SK-N-MC (cell line): ENCODE data around the gene MAT2A.
"Not testable (repeated sequence)": the region's sequence is repeated elsewhere in the genome, so short reads cannot be mapped to it uniquely, and the experiment has no call there.

ENCODE experiments used
- DNase-seq: peaks from one replicate; pipeline ENCODE4 v3.0.0-alpha.2; 2011; ENCODE audit warnings: low read depth, low spot score
- H3K27ac ChIP-seq: fragments of 200-600 bp; sonication (generic); 2 replicates; pipeline ENCODE4 v1.5.1; 2016; ENCODE audit warnings: mixed run types
- H3K36me3 ChIP-seq: fragments of 200-600 bp; sonication (generic); 2 replicates; pipeline ENCODE4 v1.6.1; 2017; ENCODE audit warnings: antibody characterized with exemption, low read length, mixed read lengths; ENCODE audit not compliant: insufficient read depth
- H3K4me3 ChIP-seq: fragments of 200-600 bp; sonication (generic); 2 replicates; pipeline ENCODE4 v1.5.1; 2016
- H3K9ac ChIP-seq: fragments of 200-600 bp; sonication (generic); 2 replicates; pipeline ENCODE4 v1.8.0; 2017; ENCODE audit warnings: mixed run types, mixed read lengths; ENCODE audit not compliant: insufficient read length
- H3K9me3 ChIP-seq: fragments of 200-600 bp; sonication (generic); 2 replicates; pipeline ENCODE4 v1.6.1; 2017; ENCODE audit warnings: low read depth, mild to moderate bottlenecking, antibody characterized with exemption, low read length, moderate library complexity, mixed read lengths
- EZH2 ChIP-seq: fragments of 200-600 bp; sonication (generic); IDR thresholded peaks from one replicate; pipeline ENCODE4 v1.6.1; 2017; ENCODE audit warnings: antibody characterized with exemption
- FOXP2 ChIP-seq: optimal IDR thresholded peaks from 2 replicates; pipeline ENCODE3; 2011; ENCODE audit warnings: mild to moderate bottlenecking, moderate library complexity; ENCODE audit not compliant: insufficient read depth; ENCODE audit errors: extremely low read length, control extremely low read depth
- POLR2AphosphoS5 ChIP-seq: IDR thresholded peaks from 2 replicates; pipeline ENCODE4 v1.6.1; 2012; ENCODE audit warnings: mild to moderate bottlenecking, low read depth, low read length, borderline replicate concordance

The MAT2A gene

DNA sequence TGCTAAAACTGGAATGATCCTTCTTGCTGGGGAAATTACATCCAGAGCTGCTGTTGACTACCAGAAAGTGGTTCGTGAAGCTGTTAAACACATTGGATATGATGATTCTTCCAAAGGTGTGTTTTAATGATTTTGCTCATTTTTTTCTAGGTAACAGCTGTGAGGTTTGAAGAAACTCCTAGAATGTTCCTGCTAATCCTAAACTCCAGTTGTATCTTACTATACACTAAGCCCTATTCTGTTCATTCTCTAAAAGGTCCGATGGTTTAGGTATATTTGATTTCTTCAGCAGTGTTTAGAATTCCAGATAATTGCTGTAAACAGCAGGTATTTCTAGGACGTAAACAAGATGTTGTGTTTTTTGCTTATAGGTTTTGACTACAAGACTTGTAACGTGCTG lies 2.3 kb downstream of the MAT2A start:
- Histone ChIP-seq H3K9ac (peak overlapping the region; percentile 98), H3K36me3 (peaks cover 65% of the 10 kb centered on the region), H3K27ac (peak overlapping the region; percentile 36), H3K9me3 (no peaks in the 10 kb centered on the region), H3K4me3 (peak overlapping the region; percentile 96)
- no peak for TF ChIP-seq EZH2
- no peak for TF ChIP-seq FOXP2
- no peak for TF ChIP-seq POLR2AphosphoS5
- DNase-seq = no peak

DNA sequence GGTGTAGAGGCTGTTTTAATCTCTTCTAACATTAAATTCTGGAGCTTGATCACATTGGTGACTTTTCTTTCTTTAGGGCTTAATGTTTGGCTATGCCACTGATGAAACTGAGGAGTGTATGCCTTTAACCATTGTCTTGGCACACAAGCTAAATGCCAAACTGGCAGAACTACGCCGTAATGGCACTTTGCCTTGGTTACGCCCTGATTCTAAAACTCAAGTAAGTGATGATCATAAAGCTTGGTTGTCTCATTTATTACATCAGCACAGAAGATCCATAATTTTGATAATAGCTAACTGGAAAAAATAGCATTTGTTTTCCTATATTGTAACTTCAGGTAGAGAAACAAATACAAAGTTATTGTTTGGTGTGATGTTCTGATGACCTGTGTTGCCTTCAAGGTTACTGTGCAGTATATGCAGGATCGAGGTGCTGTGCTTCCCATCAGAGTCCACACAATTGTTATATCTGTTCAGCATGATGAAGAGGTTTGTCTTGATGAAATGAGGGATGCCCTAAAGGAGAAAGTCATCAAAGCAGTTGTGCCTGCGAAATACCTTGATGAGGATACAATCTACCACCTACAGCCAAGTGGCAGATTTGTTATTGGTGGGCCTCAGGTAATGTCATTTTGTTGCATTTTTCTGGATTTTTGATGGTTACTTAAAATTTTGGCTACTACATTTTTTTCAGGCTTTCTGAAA lies 2.9 kb downstream of the MAT2A start:
- H3K9me3 ChIP-seq = no peaks in the 10 kb centered on the region
- peak overlapping the region; percentile 56 for H3K27ac ChIP-seq
- H3K9ac ChIP-seq = peak overlapping the region; percentile 98
- peak overlapping the region; percentile 96 for H3K4me3 ChIP-seq
- TF ChIP-seq FOXP2 = no peak
- peak; percentile 7; the same call in 1 of the 2 replicates for TF ChIP-seq POLR2AphosphoS5
- TF ChIP-seq EZH2 = no peak
- peaks cover 70% of the 10 kb centered on the region for H3K36me3 ChIP-seq
- DNase-seq = no peak

DNA sequence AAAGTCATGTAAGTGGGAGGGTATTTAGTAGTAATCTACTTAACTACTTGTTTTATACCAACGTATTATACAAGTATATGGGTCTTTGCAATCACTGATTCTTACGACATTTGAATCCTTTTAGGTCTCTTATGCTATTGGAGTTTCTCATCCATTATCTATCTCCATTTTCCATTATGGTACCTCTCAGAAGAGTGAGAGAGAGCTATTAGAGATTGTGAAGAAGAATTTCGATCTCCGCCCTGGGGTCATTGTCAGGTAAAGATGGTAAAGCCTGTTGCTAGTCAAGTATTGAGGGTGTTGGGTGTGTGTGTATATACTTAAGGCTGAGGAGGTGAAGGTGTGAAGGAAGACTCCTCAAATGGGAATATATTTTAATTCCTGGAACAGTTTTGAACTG lies 3.8 kb downstream of the MAT2A start:
- no peaks in the 10 kb centered on the region for H3K9me3 ChIP-seq
- no peak for DNase-seq
- H3K9ac ChIP-seq = no peak overlapping the region
- peak overlapping the region; percentile 56 for H3K27ac ChIP-seq
- no peak for TF ChIP-seq EZH2
- peaks cover 74% of the 10 kb centered on the region for H3K36me3 ChIP-seq
- H3K4me3 ChIP-seq = no peak overlapping the region; the same call in 1 of the 2 replicates

DNA sequence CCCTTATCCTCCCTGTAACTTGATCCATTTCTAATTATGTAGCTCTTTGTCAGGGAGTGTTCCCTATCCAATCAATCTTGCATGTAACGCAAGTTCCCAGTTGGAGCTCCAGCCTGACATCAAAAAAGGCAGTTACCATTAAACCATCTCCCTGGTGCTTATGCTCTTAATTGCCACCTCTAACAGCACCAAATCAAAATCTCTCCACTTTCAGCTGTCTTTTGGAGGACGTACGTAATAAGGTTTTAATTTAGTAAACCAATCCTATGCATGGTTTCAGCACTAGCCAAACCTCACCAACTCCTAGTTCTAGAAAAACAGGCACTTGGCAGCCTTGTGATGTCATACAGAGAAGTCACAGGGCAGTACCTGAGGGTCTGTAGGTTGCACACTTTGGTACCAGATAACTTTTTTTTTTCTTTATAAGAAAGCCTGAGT lies 5.3 kb downstream of the MAT2A start:
- not testable (repeated sequence) for H3K9me3 ChIP-seq, DNase-seq, H3K9ac ChIP-seq, H3K4me3 ChIP-seq
- H3K27ac ChIP-seq = peak overlapping the region; percentile 51; the same call in 1 of the 2 replicates
- 0 out of 2 replicates have a peak, but pooled peaks have one; percentile 24 for TF ChIP-seq POLR2AphosphoS5
- H3K36me3 ChIP-seq = peaks cover 80% of the 10 kb centered on the region

DNA sequence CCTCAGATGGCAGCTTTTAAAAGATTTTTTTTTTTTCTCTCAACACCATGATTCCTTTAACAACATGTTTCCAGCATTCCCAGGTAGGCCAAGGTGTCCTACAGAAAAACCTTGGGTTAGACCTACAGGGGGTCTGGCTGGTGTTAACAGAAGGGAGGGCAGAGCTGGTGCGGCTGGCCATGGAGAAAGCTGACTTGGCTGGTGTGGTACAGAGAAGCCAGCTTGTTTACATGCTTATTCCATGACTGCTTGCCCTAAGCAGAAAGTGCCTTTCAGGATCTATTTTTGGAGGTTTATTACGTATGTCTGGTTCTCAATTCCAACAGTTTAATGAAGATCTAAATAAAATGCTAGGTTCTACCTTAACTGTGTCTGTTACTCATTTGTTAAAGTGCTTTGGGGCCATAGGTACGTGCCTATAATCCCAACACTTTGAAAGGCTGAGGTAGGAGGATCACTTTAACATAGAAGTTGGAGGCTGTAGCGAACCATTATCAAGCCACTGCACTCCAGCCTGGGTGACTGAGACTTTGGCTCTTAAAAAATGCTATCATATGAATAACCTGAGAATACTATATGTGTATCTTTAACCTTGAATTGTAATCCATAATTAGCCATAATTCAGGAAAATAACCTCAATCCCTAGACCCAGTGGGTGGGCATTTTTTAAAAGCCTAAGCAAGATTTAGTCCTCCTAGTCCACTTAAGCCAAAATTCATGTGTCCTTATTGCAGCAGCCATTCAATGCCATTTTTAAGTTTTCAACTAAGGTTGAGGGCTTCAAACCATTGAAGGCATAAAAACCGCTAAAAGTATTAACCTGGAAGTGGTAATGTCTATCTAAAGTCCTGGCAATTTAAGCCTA lies 6.2 kb downstream of the MAT2A start:
- H3K36me3 ChIP-seq = peaks cover 79% of the 10 kb centered on the region
- H3K4me3 ChIP-seq, DNase-seq, H3K9me3 ChIP-seq, H3K9ac ChIP-seq: not testable (repeated sequence)
- H3K27ac ChIP-seq = peak overlapping the region; percentile 10

DNA sequence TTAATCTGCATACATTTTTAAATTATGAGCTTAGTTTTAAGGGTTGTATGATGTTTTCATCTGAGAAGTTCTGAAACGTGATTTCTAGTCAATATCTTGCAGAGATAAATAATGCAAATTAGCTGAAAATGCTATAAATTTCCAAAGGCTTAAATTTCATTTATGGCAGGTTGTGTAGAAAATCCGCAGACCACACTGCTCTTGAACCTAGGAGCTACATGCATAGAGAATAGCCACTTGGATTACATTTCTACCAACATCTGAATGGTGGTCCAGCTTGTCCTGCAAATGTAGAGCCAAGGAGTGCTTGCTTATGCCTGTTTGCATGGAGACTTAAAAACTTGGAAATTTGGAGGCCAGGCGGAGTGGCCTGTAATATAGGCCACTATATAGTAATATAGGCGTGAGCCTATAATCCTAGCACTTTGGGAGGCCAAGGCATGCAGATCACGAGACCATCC lies 6.8 kb downstream of the MAT2A start:
- Histone ChIP-seq H3K36me3 (peaks cover 79% of the 10 kb centered on the region), H3K9ac (no peak overlapping the region), H3K27ac (peak overlapping the region; percentile 10; the same call in 1 of the 2 replicates), H3K4me3 (no peak overlapping the region), H3K9me3 (no peaks in the 10 kb centered on the region)
- DNase-seq = no peak
- no peak for TF ChIP-seq EZH2
- TF ChIP-seq FOXP2 = no peak
- TF ChIP-seq POLR2AphosphoS5 = no peak

DNA sequence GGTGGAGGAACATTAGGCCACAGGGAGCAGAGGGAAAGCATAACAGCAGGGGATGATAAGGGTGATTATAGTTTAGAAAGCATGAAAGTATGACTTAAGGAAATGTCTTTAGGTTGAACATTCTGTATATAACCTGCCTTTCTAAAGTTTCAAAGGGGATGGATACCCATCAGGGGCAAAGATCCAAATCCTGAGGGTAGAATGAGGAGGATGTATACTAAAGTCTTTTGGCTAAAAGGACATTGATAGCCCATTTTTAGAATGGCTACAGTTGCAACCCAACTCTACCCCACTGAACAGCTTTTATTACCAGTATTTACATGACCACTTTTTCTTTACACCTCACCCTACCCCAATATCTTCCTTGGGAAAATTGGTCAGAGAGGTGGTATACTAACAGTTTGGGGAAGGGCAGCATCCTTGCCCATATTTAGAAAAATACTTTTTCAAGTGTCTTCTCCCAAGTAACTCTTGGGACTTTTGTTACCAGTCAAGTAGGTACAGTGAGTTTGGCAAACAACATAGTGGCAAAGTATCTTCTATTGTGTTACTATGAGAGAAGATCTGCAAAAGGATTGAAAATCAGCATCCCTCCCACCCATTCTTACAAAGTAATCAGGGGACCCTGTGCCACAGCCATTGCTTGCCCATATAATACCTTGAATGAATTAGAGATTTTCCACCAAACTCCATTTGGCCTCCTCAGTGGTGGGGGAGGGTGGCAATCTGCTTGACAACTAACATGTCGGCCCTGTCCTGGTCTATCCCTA lies 8.3 kb downstream of the MAT2A start:
- no peak for DNase-seq
- Histone ChIP-seq H3K4me3 (no peak overlapping the region), H3K36me3 (peaks cover 77% of the 10 kb centered on the region), H3K27ac (peak overlapping the region; percentile 78), H3K9ac (no peak overlapping the region), H3K9me3 (no peaks in the 10 kb centered on the region)
- TF ChIP-seq FOXP2 (no peak), POLR2AphosphoS5 (no peak; the same call in none of the 2 replicates), EZH2 (no peak)
